HEK293 (cell line): ENCODE results near the gene DGKG.

Experiments
- REST ChIP-seq: fragments of 450-650 bp; formaldehyde crosslinking; IDR thresholded peaks from 2 replicates; pipeline ENCODE4 v1.5.1; 2016; ENCODE audit warnings: missing biosample characterization, missing genetic modification characterization
- TRIM28 ChIP-seq: IDR thresholded peaks from 2 replicates; pipeline ENCODE4 v1.6.1; 2011; ENCODE audit warnings: low read length, control low read depth, borderline replicate concordance
- ZBTB20 ChIP-seq: fragments of 450-650 bp; formaldehyde crosslinking; IDR thresholded peaks from 2 replicates; pipeline ENCODE4 v1.5.1; 2016; ENCODE audit warnings: missing biosample characterization, missing genetic modification characterization
- ZNF121 ChIP-seq: fragments of 450-650 bp; formaldehyde crosslinking; IDR thresholded peaks from 2 replicates; pipeline ENCODE4 v1.5.1; 2016; ENCODE audit warnings: missing biosample characterization, missing genetic modification characterization
- TF ChIP-seq, protein P1 (sequence below): fragments of 450-650 bp; formaldehyde crosslinking; conservative IDR thresholded peaks from 2 replicates; pipeline ENCODE4 v1.5.1; 2016; ENCODE audit warnings: low read depth, missing biosample characterization, missing genetic modification characterization
- TF ChIP-seq, protein P2 (sequence below): fragments of 450-650 bp; formaldehyde crosslinking; IDR thresholded peaks from 2 replicates; pipeline ENCODE4 v1.5.1; 2016; ENCODE audit warnings: missing biosample characterization, missing genetic modification characterization
- TF ChIP-seq, protein P3 (sequence below): fragments of 450-650 bp; formaldehyde crosslinking; IDR thresholded peaks from 2 replicates; pipeline ENCODE4 v1.5.1; 2016; ENCODE audit warnings: missing biosample characterization, missing genetic modification characterization

GRCh38 chr3:186102687-186103086, 259.3 kb downstream of the DGKG start:
- TF ChIP-seq, protein P1, sequence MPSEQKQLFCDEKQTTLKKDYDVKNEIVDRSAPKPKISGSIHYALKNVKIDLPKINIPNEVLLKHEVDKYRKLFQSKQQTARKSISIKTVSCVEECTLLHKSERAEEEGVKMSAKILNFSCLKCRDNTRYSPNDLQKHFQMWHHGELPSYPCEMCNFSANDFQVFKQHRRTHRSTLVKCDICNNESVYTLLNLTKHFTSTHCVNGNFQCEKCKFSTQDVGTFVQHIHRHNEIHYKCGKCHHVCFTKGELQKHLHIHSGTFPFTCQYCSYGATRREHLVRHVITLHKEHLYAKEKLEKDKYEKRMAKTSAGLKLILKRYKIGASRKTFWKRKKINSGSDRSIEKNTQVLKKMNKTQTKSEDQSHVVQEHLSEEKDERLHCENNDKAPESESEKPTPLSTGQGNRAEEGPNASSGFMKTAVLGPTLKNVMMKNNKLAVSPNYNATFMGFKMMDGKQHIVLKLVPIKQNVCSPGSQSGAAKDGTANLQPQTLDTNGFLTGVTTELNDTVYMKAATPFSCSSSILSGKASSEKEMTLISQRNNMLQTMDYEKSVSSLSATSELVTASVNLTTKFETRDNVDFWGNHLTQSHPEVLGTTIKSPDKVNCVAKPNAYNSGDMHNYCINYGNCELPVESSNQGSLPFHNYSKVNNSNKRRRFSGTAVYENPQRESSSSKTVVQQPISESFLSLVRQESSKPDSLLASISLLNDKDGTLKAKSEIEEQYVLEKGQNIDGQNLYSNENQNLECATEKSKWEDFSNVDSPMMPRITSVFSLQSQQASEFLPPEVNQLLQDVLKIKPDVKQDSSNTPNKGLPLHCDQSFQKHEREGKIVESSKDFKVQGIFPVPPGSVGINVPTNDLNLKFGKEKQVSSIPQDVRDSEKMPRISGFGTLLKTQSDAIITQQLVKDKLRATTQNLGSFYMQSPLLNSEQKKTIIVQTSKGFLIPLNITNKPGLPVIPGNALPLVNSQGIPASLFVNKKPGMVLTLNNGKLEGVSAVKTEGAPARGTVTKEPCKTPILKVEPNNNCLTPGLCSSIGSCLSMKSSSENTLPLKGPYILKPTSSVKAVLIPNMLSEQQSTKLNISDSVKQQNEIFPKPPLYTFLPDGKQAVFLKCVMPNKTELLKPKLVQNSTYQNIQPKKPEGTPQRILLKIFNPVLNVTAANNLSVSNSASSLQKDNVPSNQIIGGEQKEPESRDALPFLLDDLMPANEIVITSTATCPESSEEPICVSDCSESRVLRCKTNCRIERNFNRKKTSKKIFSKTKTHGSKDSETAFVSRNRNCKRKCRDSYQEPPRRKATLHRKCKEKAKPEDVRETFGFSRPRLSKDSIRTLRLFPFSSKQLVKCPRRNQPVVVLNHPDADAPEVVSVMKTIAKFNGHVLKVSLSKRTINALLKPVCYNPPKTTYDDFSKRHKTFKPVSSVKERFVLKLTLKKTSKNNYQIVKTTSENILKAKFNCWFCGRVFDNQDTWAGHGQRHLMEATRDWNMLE (tag by site-specific recombination), result no peak
- TF ChIP-seq, protein P2, sequence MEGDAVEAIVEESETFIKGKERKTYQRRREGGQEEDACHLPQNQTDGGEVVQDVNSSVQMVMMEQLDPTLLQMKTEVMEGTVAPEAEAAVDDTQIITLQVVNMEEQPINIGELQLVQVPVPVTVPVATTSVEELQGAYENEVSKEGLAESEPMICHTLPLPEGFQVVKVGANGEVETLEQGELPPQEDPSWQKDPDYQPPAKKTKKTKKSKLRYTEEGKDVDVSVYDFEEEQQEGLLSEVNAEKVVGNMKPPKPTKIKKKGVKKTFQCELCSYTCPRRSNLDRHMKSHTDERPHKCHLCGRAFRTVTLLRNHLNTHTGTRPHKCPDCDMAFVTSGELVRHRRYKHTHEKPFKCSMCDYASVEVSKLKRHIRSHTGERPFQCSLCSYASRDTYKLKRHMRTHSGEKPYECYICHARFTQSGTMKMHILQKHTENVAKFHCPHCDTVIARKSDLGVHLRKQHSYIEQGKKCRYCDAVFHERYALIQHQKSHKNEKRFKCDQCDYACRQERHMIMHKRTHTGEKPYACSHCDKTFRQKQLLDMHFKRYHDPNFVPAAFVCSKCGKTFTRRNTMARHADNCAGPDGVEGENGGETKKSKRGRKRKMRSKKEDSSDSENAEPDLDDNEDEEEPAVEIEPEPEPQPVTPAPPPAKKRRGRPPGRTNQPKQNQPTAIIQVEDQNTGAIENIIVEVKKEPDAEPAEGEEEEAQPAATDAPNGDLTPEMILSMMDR (tag by site-specific recombination), result no peak
- TF ChIP-seq ZNF121 (tag by site-specific recombination) (no peak), REST (tag by site-specific recombination) (no peak), ZBTB20 (no peak), TRIM28 (no peak)
- TF ChIP-seq, protein P3, sequence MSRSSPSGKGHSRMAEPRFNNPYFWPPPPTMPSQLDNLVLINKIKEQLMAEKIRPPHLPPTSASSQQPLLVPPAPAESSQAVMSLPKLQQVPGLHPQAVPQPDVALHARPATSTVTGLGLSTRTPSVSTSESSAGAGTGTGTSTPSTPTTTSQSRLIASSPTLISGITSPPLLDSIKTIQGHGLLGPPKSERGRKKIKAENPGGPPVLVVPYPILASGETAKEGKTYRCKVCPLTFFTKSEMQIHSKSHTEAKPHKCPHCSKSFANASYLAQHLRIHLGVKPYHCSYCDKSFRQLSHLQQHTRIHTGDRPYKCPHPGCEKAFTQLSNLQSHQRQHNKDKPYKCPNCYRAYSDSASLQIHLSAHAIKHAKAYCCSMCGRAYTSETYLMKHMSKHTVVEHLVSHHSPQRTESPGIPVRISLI (tag by site-specific recombination), result no peak
